GM21360 (cell line): ENCODE data around the gene COQ10B.
"Not testable (repeated sequence)": the region's sequence is repeated elsewhere in the genome, so short reads cannot be mapped to it uniquely, and the experiment has no call there.

ENCODE experiments used
- ATAC-seq: cut with Tn5 transposase; IDR thresholded peaks from one replicate; pipeline ENCODE4 v1.9.1; 2021; ENCODE audit warnings: mild to moderate bottlenecking, moderate library complexity; ENCODE audit not compliant: unreplicated experiment

The COQ10B gene

GRCh38 chr2:197450465-197450864, 2.9 kb upstream of the COQ10B start:
- no peak for ATAC-seq

- ATAC-seq: not testable (repeated sequence)
Measured at GRCh38 chr2:197450935-197451358, 2.4 kb upstream of the COQ10B start.

- ATAC-seq: no peak
Measured at GRCh38 chr2:197452754-197453122, 614 bp upstream of the COQ10B start.

- peak; percentile 25 for ATAC-seq
Measured at GRCh38 chr2:197453914-197454398, 604 bp downstream of the COQ10B start.

GRCh38 chr2:197454923-197455322, 1.6 kb downstream of the COQ10B start:
- ATAC-seq: no peak

GRCh38 chr2:197455428-197455827, 2.1 kb downstream of the COQ10B start:
- ATAC-seq: no peak

- ATAC-seq: no peak
Measured at GRCh38 chr2:197460649-197461048, 7.3 kb downstream of the COQ10B start.

GRCh38 chr2:197461057-197461456, 7.7 kb downstream of the COQ10B start:
- no peak for ATAC-seq

- no peak for ATAC-seq
Measured at GRCh38 chr2:197464175-197464574, 10.8 kb downstream of the COQ10B start.

GRCh38 chr2:197472166-197472565, 18.8 kb downstream of the COQ10B start:
- ATAC-seq: no peak

GRCh38 chr2:197477797-197478196, 24.4 kb downstream of the COQ10B start:
- ATAC-seq: no peak

- ATAC-seq: no peak
Measured at GRCh38 chr2:197480165-197481036, 27.0 kb downstream of the COQ10B start.

GRCh38 chr2:197484248-197484647, 30.9 kb downstream of the COQ10B start:
- not testable (repeated sequence) for ATAC-seq

GRCh38 chr2:197486175-197486574, 32.8 kb downstream of the COQ10B start:
- ATAC-seq: no peak

GRCh38 chr2:197487385-197487784, 34.0 kb downstream of the COQ10B start:
- no peak for ATAC-seq

GRCh38 chr2:197495433-197496134, 42.2 kb downstream of the COQ10B start:
- no peak for ATAC-seq

- ATAC-seq: no peak
Measured at GRCh38 chr2:197496695-197497094, 43.3 kb downstream of the COQ10B start.

- no peak for ATAC-seq
Measured at GRCh38 chr2:197497326-197497725, 44.0 kb downstream of the COQ10B start.

GRCh38 chr2:197498235-197498936, 45.0 kb downstream of the COQ10B start:
- ATAC-seq: no peak

GRCh38 chr2:197498937-197499593, 45.7 kb downstream of the COQ10B start:
- peak; percentile 1 for ATAC-seq
